BE2C (cell line): ENCODE data around the gene BABAM2.
"Not testable (repeated sequence)": the region's sequence is repeated elsewhere in the genome, so short reads cannot be mapped to it uniquely, and the experiment has no call there.

Experiments
- DNase-seq: peaks from one replicate; pipeline ENCODE4 v3.0.0-alpha.2; 2020
- H3K27me3 ChIP-seq: fragments of 250-450 bp; sonication (Bioruptor Pico); 2 replicates; pipeline ENCODE4 v1.5.1; 2020; ENCODE audit warnings: mild to moderate bottlenecking
- H3K36me3 ChIP-seq: fragments of 250-450 bp; sonication (Bioruptor Pico); 2 replicates; pipeline ENCODE4 v1.5.1; 2020; ENCODE audit warnings: mild to moderate bottlenecking
- H3K4me1 ChIP-seq: fragments of 250-450 bp; sonication (Bioruptor Pico); 2 replicates; pipeline ENCODE4 v1.5.1; 2020
- H3K4me3 ChIP-seq: 2 replicates; pipeline ENCODE4 v1.5.1; 2011; ENCODE audit warnings: low read depth, low read length
- H3K9me3 ChIP-seq: fragments of 250-450 bp; sonication (Bioruptor Pico); 2 replicates; pipeline ENCODE4 v1.5.1; 2020
- CTCF ChIP-seq: IDR thresholded peaks from 2 replicates; pipeline ENCODE4 v1.5.1; 2012; ENCODE audit warnings: mild to moderate bottlenecking, low read depth, low read length

Gene BABAM2

GRCh38 chr2:28326469-28326805, 435.9 kb downstream of the BABAM2 start:
- no peaks in the 10 kb centered on the region for H3K27me3 ChIP-seq
- no peaks in the 10 kb centered on the region for H3K36me3 ChIP-seq
- no peak for DNase-seq
- no peak overlapping the region for H3K4me3 ChIP-seq
- peaks cover 17% of the 10 kb centered on the region for H3K4me1 ChIP-seq
- no peaks in the 10 kb centered on the region for H3K9me3 ChIP-seq
- no peak for TF ChIP-seq CTCF

- Histone ChIP-seq H3K36me3 (no peaks in the 10 kb centered on the region), H3K27me3 (no peaks in the 10 kb centered on the region), H3K4me1 (peaks cover 17% of the 10 kb centered on the region), H3K4me3 (no peak overlapping the region), H3K9me3 (no peaks in the 10 kb centered on the region)
- DNase-seq, result no peak
- TF ChIP-seq CTCF, result no peak
Measured at GRCh38 chr2:28326881-28327505, 436.5 kb downstream of the BABAM2 start.

- no peak for TF ChIP-seq CTCF
- Histone ChIP-seq H3K4me1 (peaks cover 17% of the 10 kb centered on the region), H3K27me3 (no peaks in the 10 kb centered on the region), H3K36me3 (no peaks in the 10 kb centered on the region), H3K9me3 (no peaks in the 10 kb centered on the region), H3K4me3 (no peak overlapping the region)
- no peak for DNase-seq
Measured at GRCh38 chr2:28327581-28327955, 437.0 kb downstream of the BABAM2 start.

- DNase-seq, result no peak
- TF ChIP-seq CTCF, result no peak
- H3K36me3 ChIP-seq, result no peaks in the 10 kb centered on the region
- no peaks in the 10 kb centered on the region for H3K27me3 ChIP-seq
- H3K9me3 ChIP-seq, result no peaks in the 10 kb centered on the region
- no peak overlapping the region for H3K4me3 ChIP-seq
- H3K4me1 ChIP-seq, result peaks cover 17% of the 10 kb centered on the region
Measured at GRCh38 chr2:28327956-28328922, 437.7 kb downstream of the BABAM2 start.

- no peak for DNase-seq
- H3K36me3 ChIP-seq, result no peaks in the 10 kb centered on the region
Measured at GRCh38 chr2:28329184-28329583, 438.7 kb downstream of the BABAM2 start.

GRCh38 chr2:28330722-28331121, 440.2 kb downstream of the BABAM2 start:
- not testable (repeated sequence) for H3K4me3 ChIP-seq, DNase-seq, H3K27me3 ChIP-seq, H3K4me1 ChIP-seq, H3K36me3 ChIP-seq, H3K9me3 ChIP-seq

More at GRCh38 chr2:28329184-28329583, 438.7 kb downstream of the BABAM2 start:
- no peak for TF ChIP-seq CTCF
- no peaks in the 10 kb centered on the region for H3K9me3 ChIP-seq
- H3K4me3 ChIP-seq, result no peak overlapping the region
- peaks cover 17% of the 10 kb centered on the region for H3K4me1 ChIP-seq
- no peaks in the 10 kb centered on the region for H3K27me3 ChIP-seq

- not testable (repeated sequence) for H3K4me1 ChIP-seq, H3K4me3 ChIP-seq, DNase-seq
Measured at GRCh38 chr2:28331797-28332196, 441.3 kb downstream of the BABAM2 start.

More at GRCh38 chr2:28331797-28332196, 441.3 kb downstream of the BABAM2 start:
- not testable (repeated sequence) for H3K9me3 ChIP-seq, H3K27me3 ChIP-seq, H3K36me3 ChIP-seq
